ENCODE measurements around the gene PATZ1.

The PATZ1 gene

GRCh38 chr22:31313366-31314147 lies 32.6 kb downstream of the PATZ1 start:
- peak; percentile 52 for DNase-seq (ENCODE audit: low read depth)
- no peak overlapping the region for H3K4me3 ChIP-seq (ENCODE audit: low read depth, low read length)
- peak; percentile 84 for TF ChIP-seq CTCF (IDR thresholded peaks at IDR 0.05; ENCODE audit: insufficient read depth, low read depth, low read length, missing control alignments)

GRCh38 chr22:31308181-31308580 lies 38.0 kb downstream of the PATZ1 start:
- no peak for DNase-seq (ENCODE audit: low read depth)
- no peak overlapping the region for H3K4me3 ChIP-seq (ENCODE audit: low read depth, low read length)
- no peak for TF ChIP-seq CTCF (IDR thresholded peaks at IDR 0.05; ENCODE audit: insufficient read depth, low read depth, low read length, missing control alignments)

- H3K4me3 ChIP-seq (ENCODE audit: low read depth, low read length), result no peak overlapping the region
- no peak for TF ChIP-seq CTCF (IDR thresholded peaks at IDR 0.05; ENCODE audit: insufficient read depth, low read depth, low read length, missing control alignments)
These were observed 41.0 kb downstream of the PATZ1 start for GRCh38 chr22:31305194-31305593.

GRCh38 chr22:31302537-31302936 lies 43.6 kb downstream of the PATZ1 start:
- H3K4me3 ChIP-seq (ENCODE audit: low read depth, low read length), result no peak overlapping the region
- TF ChIP-seq CTCF (IDR thresholded peaks at IDR 0.05; ENCODE audit: insufficient read depth, low read depth, low read length, missing control alignments), result no peak
- no peak for DNase-seq (ENCODE audit: low read depth)

More at GRCh38 chr22:31305194-31305593, 41.0 kb downstream of the PATZ1 start:
- DNase-seq (ENCODE audit: low read depth), result no peak

GRCh38 chr22:31302006-31302405 lies 44.1 kb downstream of the PATZ1 start:
- no peak for TF ChIP-seq CTCF (IDR thresholded peaks at IDR 0.05; ENCODE audit: insufficient read depth, low read depth, low read length, missing control alignments)
- no peak overlapping the region for H3K4me3 ChIP-seq (ENCODE audit: low read depth, low read length)
- no peak for DNase-seq (ENCODE audit: low read depth)

GRCh38 chr22:31300896-31301295 lies 45.2 kb downstream of the PATZ1 start:
- DNase-seq (ENCODE audit: low read depth), result no peak
- TF ChIP-seq CTCF (IDR thresholded peaks at IDR 0.05; ENCODE audit: insufficient read depth, low read depth, low read length, missing control alignments), result no peak
- no peak overlapping the region for H3K4me3 ChIP-seq (ENCODE audit: low read depth, low read length)

All from GM12865 (cell line).